K562 (cell line): ENCODE measurements around the gene MAP2K7. TPM values are rescaled to one million over a fixed set of nuclear protein-coding genes. Genes with fewer than 3 reads are reported as not detected.

Source experiments
- ELK3 ChIP-seq: fragments of 450-650 bp; formaldehyde crosslinking; IDR thresholded peaks from 2 replicates; pipeline ENCODE4 v1.4.0; 2020; ENCODE audit warnings: mild to moderate bottlenecking
- HDAC1 ChIP-seq, 2 experiments: fragments of 450-650 bp; IDR thresholded peaks; 2 replicates each; pipeline ENCODE4 v1.6.1; 2016 to 2017; ENCODE audit warnings: inconsistent platforms in 1 of 2, mild to moderate bottlenecking in 1 of 2, moderate library complexity in 1 of 2
- MBD1 ChIP-seq: fragments of 250-450 bp; sonication (Bioruptor Pico); IDR thresholded peaks from 2 replicates; pipeline ENCODE4 v1.8.0; 2022; ENCODE audit warnings: inconsistent platforms
- MYC ChIP-seq, 2 experiments: fragments of 250-450 bp in 1 of 2; sonication (Bioruptor Pico) in 1 of 2; IDR thresholded peaks; 2 replicates each; pipeline versions ENCODE4 v1.5.1 to v1.6.1; 2012 to 2021; ENCODE audit warnings: low read depth in 2 of 2, borderline replicate concordance in 1 of 2, improper control_type of control experiment in 1 of 2, low read length in 1 of 2, mild to moderate bottlenecking in 1 of 2, moderate library complexity in 1 of 2
- NONO ChIP-seq, 2 experiments: fragments of 200-400 bp in 1 of 2; fragments of 450-650 bp in 1 of 2; formaldehyde crosslinking in 1 of 2; IDR thresholded peaks; 2 replicates each; pipeline ENCODE4 v1.6.1; 2017; ENCODE audit warnings: low read depth in 2 of 2, mild to moderate bottlenecking in 2 of 2, moderate library complexity in 2 of 2, low read length in 1 of 2
- RB1 ChIP-seq: fragments of 450-650 bp; IDR thresholded peaks from 2 replicates; pipeline ENCODE4 v1.6.1; 2017; ENCODE audit warnings: low read depth, mild to moderate bottlenecking
- THRB ChIP-seq: fragments of 450-650 bp; formaldehyde crosslinking; conservative IDR thresholded peaks from 2 replicates; pipeline ENCODE4 v1.4.0; 2022; ENCODE audit warnings: mild to moderate bottlenecking, missing genetic modification characterization
- XRCC3 ChIP-seq: fragments of 450-650 bp; IDR thresholded peaks from 2 replicates; pipeline ENCODE4 v1.6.1; 2017; ENCODE audit warnings: mild to moderate bottlenecking, moderate library complexity
- YY1 ChIP-seq, 3 experiments: IDR thresholded peaks; 2 replicates each; pipeline ENCODE4 v1.6.1; 2011; ENCODE audit warnings: low read length in 2 of 3, mild to moderate bottlenecking in 2 of 3, moderate library complexity in 2 of 3, borderline replicate concordance in 1 of 3, control low read depth in 1 of 3, low read depth in 1 of 3; ENCODE audit not compliant: insufficient read depth in 3 of 3, insufficient replicate concordance in 2 of 3, control insufficient read depth in 1 of 3, insufficient read length in 1 of 3; ENCODE audit errors: extremely low read depth in 1 of 3
- ZBTB26 ChIP-seq: fragments of 450-650 bp; formaldehyde crosslinking; IDR thresholded peaks from 2 replicates; pipeline ENCODE4 v1.4.0; 2022; ENCODE audit warnings: missing genetic modification characterization
- ZHX1 ChIP-seq: fragments of 150-350 bp; conservative IDR thresholded peaks from 2 replicates; pipeline ENCODE4 v1.6.1; 2014; ENCODE audit warnings: low read length
- ZNF217 ChIP-seq: sonication (generic); formaldehyde crosslinking; IDR thresholded peaks from 2 replicates; pipeline ENCODE4 v1.8.0; 2022; ENCODE audit warnings: mild to moderate bottlenecking, missing genetic modification reagents
- polyA plus RNA-seq, 8 experiments: library from polyadenylated mRNA; depleted of rRNA in 4 of 8; stranded (reverse) in 5 of 8; unstranded in 3 of 8; fragments of >200 nt; fragmentation: Nextera tagmentation in 2 of 8; fragmentation: Illumina TruSeq in 1 of 8; extraction: Ambion mirVana in 2 of 8; extraction: Trizol in 1 of 8; gene quantifications; 2 replicates each; pipeline versions ENCODE4 v1.2.1 to v1.2.3, GENCODE V29; 2011 to 2014; ENCODE audit warnings: inconsistent platforms in 1 of 8, missing spikeins in 1 of 8
- total RNA-seq, 7 experiments: library from RNA; depleted of rRNA in 6 of 7; stranded (reverse); fragments of >200 nt in 6 of 7; fragmentation: Illumina TruSeq in 2 of 7; extraction: Trizol in 2 of 7; gene quantifications; 2 replicates each; pipeline versions ENCODE4 v1.2.1 to v1.2.3, GENCODE V29; 2011 to 2021; ENCODE audit warnings: low replicate concordance in 1 of 7

The MAP2K7 gene
- total and polyA plus RNA-seq, 9 of the 15 experiments (the other 6 are each of a cell fraction or from before 2014, with no cell fraction given): 0.51 to 45.8 (median 14.1) TPM

- TF ChIP-seq NONO (IDR thresholded peaks at IDR 0.05; ENCODE audit: low read depth in 2 of 2, low read length in 1 of 2) (0 out of 4 replicates have a peak, but pooled peaks of 1 of the 2 experiments have one; percentile 43), MBD1 (CRISPR knock-in tag) (no peak), XRCC3 (no peak), HDAC1 (IDR thresholded peaks at IDR 0.05) (peak in 1 of 2 experiments; percentile 34; a peak in 1 of 4 replicates), ZNF217 (CRISPR knock-in tag) (no peak), RB1 (0 out of 2 replicates have a peak, but pooled peaks have one; percentile 7), THRB (CRISPR knock-in tag) (peak; percentile 57; the same call in 1 of the 2 replicates), YY1 (IDR thresholded peaks at IDR 0.05; ENCODE audit: borderline replicate concordance in 1 of 3, control insufficient read depth in 1 of 3, extremely low read depth in 1 of 3, insufficient read depth in 3 of 3, insufficient read length in 1 of 3, insufficient replicate concordance in 2 of 3, low read depth in 1 of 3, low read length in 2 of 3) (peak in 2 of 3 experiments; percentile 18 to 56), ZBTB26 (CRISPR knock-in tag) (peak; percentile 52; the same call in 1 of the 2 replicates), ZHX1 (no peak), ELK3 (CRISPR knock-in tag) (no peak), MYC (IDR thresholded peaks at IDR 0.05; ENCODE audit: low read depth, low read length) (0 out of 2 replicates have a peak, but pooled peaks have one; percentile 0), MYC (CRISPR knock-in tag; IDR thresholded peaks at IDR 0.05; ENCODE audit: borderline replicate concordance, low read depth) (no peak)
- TF ChIP-seq, all 486 proteins: peak for 15
Measured at GRCh38 chr19:7869910-7870511, 33.7 kb upstream of the MAP2K7 start (continued).
